H9 (cell line): ENCODE measurements around the gene DCAF4L1. TPM values are rescaled to one million over a fixed set of nuclear protein-coding genes. Genes with fewer than 3 reads are reported as not detected.

Experiments
- DNase-seq: peaks from one replicate; pipeline ENCODE4 v3.0.0-alpha.2; 2017
- H2AFZ ChIP-seq: one replicate; pipeline ENCODE4 v1.6.1; 2013; ENCODE audit warnings: mild to moderate bottlenecking, low read length, control low read depth, moderate library complexity
- H2AK5ac ChIP-seq: 2 replicates; pipeline ENCODE4 v1.6.1; 2013; ENCODE audit warnings: low read length, control low read depth, mixed read lengths; ENCODE audit not compliant: insufficient read length
- H2BK120ac ChIP-seq: one replicate; pipeline ENCODE4 v1.6.1; 2013; ENCODE audit warnings: low read depth, mild to moderate bottlenecking, low read length, control low read depth, inconsistent platforms; ENCODE audit not compliant: poor library complexity, severe bottlenecking
- H2BK12ac ChIP-seq: 2 replicates; pipeline ENCODE4 v1.6.1; 2013; ENCODE audit warnings: low read length, control low read depth, mixed read lengths, low read depth; ENCODE audit not compliant: insufficient read length
- H2BK15ac ChIP-seq: 2 replicates; pipeline ENCODE4 v1.6.1; 2013; ENCODE audit warnings: low read depth, low read length, control low read depth
- H2BK20ac ChIP-seq: one replicate; pipeline ENCODE4 v1.6.1; 2013; ENCODE audit warnings: low read depth, mild to moderate bottlenecking, low read length, control low read depth, inconsistent platforms; ENCODE audit not compliant: poor library complexity, severe bottlenecking
- H2BK5ac ChIP-seq: 2 replicates; pipeline ENCODE4 v1.6.1; 2013; ENCODE audit warnings: low read length, control low read depth, mixed read lengths; ENCODE audit not compliant: insufficient read length
- H3K14ac ChIP-seq: 2 replicates; pipeline ENCODE4 v1.6.1; 2013; ENCODE audit warnings: low read length, control low read depth; ENCODE audit not compliant: insufficient read depth
- H3K18ac ChIP-seq: 2 replicates; pipeline ENCODE4 v1.6.1; 2013; ENCODE audit warnings: low read depth, mild to moderate bottlenecking, mixed read lengths, low read length, control low read depth; ENCODE audit not compliant: insufficient read length
- H3K23ac ChIP-seq: 2 replicates; pipeline ENCODE4 v1.6.1; 2013; ENCODE audit warnings: low read length, control low read depth, mixed read lengths, low read depth; ENCODE audit not compliant: insufficient read length
- H3K23me2 ChIP-seq: 2 replicates; pipeline ENCODE4 v1.6.1; 2013; ENCODE audit warnings: low read depth, mild to moderate bottlenecking, mixed read lengths, low read length, control low read depth; ENCODE audit not compliant: insufficient read length, poor library complexity, severe bottlenecking
- H3K27ac ChIP-seq: 2 replicates; pipeline ENCODE4 v1.5.1; 2013; ENCODE audit warnings: low read length, control low read depth, mixed read lengths, low read depth; ENCODE audit not compliant: insufficient read length
- H3K27me3 ChIP-seq: 2 replicates; pipeline ENCODE4 v1.6.1; 2013; ENCODE audit warnings: low read length, control low read depth, inconsistent platforms; ENCODE audit not compliant: insufficient read depth
- H3K4ac ChIP-seq: 2 replicates; pipeline ENCODE4 v1.6.1; 2013; ENCODE audit warnings: low read depth, mild to moderate bottlenecking, control low read depth, inconsistent platforms, low read length, moderate library complexity
- H3K4me1 ChIP-seq: 2 replicates; pipeline ENCODE4 v1.6.1; 2013; ENCODE audit warnings: low read length, control low read depth, inconsistent platforms; ENCODE audit not compliant: insufficient read depth
- H3K4me2 ChIP-seq: 2 replicates; pipeline ENCODE4 v1.6.1; 2013; ENCODE audit warnings: low read length, control low read depth, mixed read lengths; ENCODE audit not compliant: insufficient read length, insufficient read depth
- H3K56ac ChIP-seq: 2 replicates; pipeline ENCODE4 v1.6.1; 2013; ENCODE audit warnings: low read depth, mild to moderate bottlenecking, mixed read lengths, low read length, control low read depth; ENCODE audit not compliant: insufficient read length
- H3K79me1 ChIP-seq: 2 replicates; pipeline ENCODE4 v1.6.1; 2013; ENCODE audit warnings: low read depth, mild to moderate bottlenecking, moderate library complexity, low read length, control low read depth, inconsistent platforms; ENCODE audit not compliant: insufficient read depth, poor library complexity, severe bottlenecking
- H3K79me2 ChIP-seq: 2 replicates; pipeline ENCODE4 v1.6.1; 2013; ENCODE audit warnings: low read length, control low read depth, inconsistent platforms; ENCODE audit not compliant: insufficient read depth
- H3K9ac ChIP-seq: 2 replicates; pipeline ENCODE4 v1.6.1; 2013; ENCODE audit warnings: low read length, control low read depth, mixed read lengths; ENCODE audit not compliant: insufficient read length; ENCODE audit errors: extremely low read depth
- H3K9me3 ChIP-seq: one replicate; pipeline ENCODE4 v1.6.1; 2013; ENCODE audit warnings: low read depth, low read length, inconsistent platforms; ENCODE audit not compliant: control insufficient read depth
- H3T11ph ChIP-seq: one replicate; pipeline ENCODE4 v1.6.1; 2013; ENCODE audit warnings: mild to moderate bottlenecking, low read length, control low read depth, inconsistent platforms
- H4K20me1 ChIP-seq: one replicate; pipeline ENCODE4 v1.6.1; 2013; ENCODE audit not compliant: control insufficient read depth, insufficient read length, insufficient read depth
- H4K5ac ChIP-seq: 2 replicates; pipeline ENCODE4 v1.6.1; 2013; ENCODE audit warnings: low read depth, mild to moderate bottlenecking, mixed read lengths, low read length, control low read depth; ENCODE audit not compliant: insufficient read length
- H4K8ac ChIP-seq: replicated peaks from 2 replicates; pipeline ENCODE4 v1.6.1; 2013; ENCODE audit warnings: low read length, control low read depth, mixed read lengths, low read depth; ENCODE audit not compliant: insufficient read length
- H4K91ac ChIP-seq: 2 replicates; pipeline ENCODE4 v1.6.1; 2013; ENCODE audit warnings: low read depth, mild to moderate bottlenecking, moderate library complexity, mixed read lengths, low read length, control low read depth; ENCODE audit not compliant: insufficient read length
- H3K27ac Mint-ChIP-seq, 3 experiments: 2 replicates in 2 of 3; 3 replicates in 1 of 3; pipeline ENCODE4 v1.8.0; 2020 to 2021; ENCODE audit warnings: mixed read lengths in 3 of 3, mild to moderate bottlenecking in 1 of 3, moderate library complexity in 1 of 3
- H3K27me3 Mint-ChIP-seq: 2 replicates; pipeline ENCODE4 v1.8.0; 2021; ENCODE audit warnings: low read depth, mild to moderate bottlenecking, moderate library complexity, mixed read lengths
- H3K36me3 Mint-ChIP-seq, 3 experiments: 2 replicates in 2 of 3; 3 replicates in 1 of 3; pipeline ENCODE4 v1.8.0; 2020 to 2021; ENCODE audit warnings: low read depth in 3 of 3, mixed read lengths in 3 of 3; ENCODE audit not compliant: insufficient read depth in 1 of 3
- H3K4me1 Mint-ChIP-seq, 2 experiments: 2 replicates each; pipeline ENCODE4 v1.8.0; 2020; ENCODE audit warnings: mixed read lengths in 2 of 2
- H3K4me3 Mint-ChIP-seq, 2 experiments: 2 replicates in 1 of 2; 3 replicates in 1 of 2; pipeline ENCODE4 v1.8.0; 2020 to 2021; ENCODE audit warnings: mild to moderate bottlenecking in 2 of 2, mixed read lengths in 2 of 2, moderate library complexity in 1 of 2
- H3K9me3 Mint-ChIP-seq, 2 experiments: 2 replicates in 1 of 2; 3 replicates in 1 of 2; pipeline ENCODE4 v1.8.0; 2020; ENCODE audit warnings: mild to moderate bottlenecking in 2 of 2, mixed read lengths in 2 of 2, moderate library complexity in 1 of 2
- WGBS: extraction: QIAGEN DNeasy Blood & Tissue Kit; methylation state at CpG from one replicate; pipeline ENCODE4 v1.1.7; 2013; ENCODE audit warnings: missing lambda C conversion rate, low lambda C conversion rate, mixed read lengths; ENCODE audit not compliant: insufficient read length; ENCODE audit errors: extremely low coverage; 5-methylcytosine and 5-hydroxymethylcytosine counted together
- total RNA-seq: library from RNA; stranded (reverse); gene quantifications from 2 replicates; pipeline ENCODE4 v1.2.1, GENCODE V29; 2021
- TF ChIP-seq, protein P1 (sequence below): fragments of 200-600 bp; sonication (generic); conservative IDR thresholded peaks from 3 replicates; pipeline ENCODE4 v1.8.0; 2021; ENCODE audit warnings: antibody characterized with exemption, mild to moderate bottlenecking

DCAF4L1 gene
- total RNA-seq, 1 experiment from 2014 or later, result 0.07 TPM

GRCh38 chr4:41964401-41964800 is 17.2 kb upstream of the DCAF4L1 start:
- H4K5ac ChIP-seq, result no peak overlapping the region
- no CpG with 5 or more reads among the region's 1 CpG for WGBS
- H2BK12ac ChIP-seq, result no peak overlapping the region
- H3K23me2 ChIP-seq, result no peaks in the 10 kb centered on the region
- no peak overlapping the region for H3K56ac ChIP-seq
- H2BK120ac ChIP-seq, result no peak overlapping the region
- no peaks in the 10 kb centered on the region for H3K79me2 ChIP-seq
- no peaks in the 10 kb centered on the region for H3K4me1 ChIP-seq
- H3K27ac ChIP-seq, result no peak overlapping the region
- peaks cover 10 to 18% (median 12%) of the 10 kb centered on the region in 3 experiments for H3K36me3 Mint-ChIP-seq
- peaks cover 2 to 5% of the 10 kb centered on the region in 2 experiments; a peak in 3 of 4 replicates for H3K4me1 Mint-ChIP-seq
- H4K20me1 ChIP-seq, result no peaks in the 10 kb centered on the region
- no peak overlapping the region for H3K4ac ChIP-seq
- no peak overlapping the region for H2AK5ac ChIP-seq
- H3K27me3 ChIP-seq, result no peaks in the 10 kb centered on the region
- H3K9me3 Mint-ChIP-seq, result peaks cover 16 to 18% of the 10 kb centered on the region in 2 experiments
- no peak overlapping the region for H4K8ac ChIP-seq
- TF ChIP-seq, protein P1, sequence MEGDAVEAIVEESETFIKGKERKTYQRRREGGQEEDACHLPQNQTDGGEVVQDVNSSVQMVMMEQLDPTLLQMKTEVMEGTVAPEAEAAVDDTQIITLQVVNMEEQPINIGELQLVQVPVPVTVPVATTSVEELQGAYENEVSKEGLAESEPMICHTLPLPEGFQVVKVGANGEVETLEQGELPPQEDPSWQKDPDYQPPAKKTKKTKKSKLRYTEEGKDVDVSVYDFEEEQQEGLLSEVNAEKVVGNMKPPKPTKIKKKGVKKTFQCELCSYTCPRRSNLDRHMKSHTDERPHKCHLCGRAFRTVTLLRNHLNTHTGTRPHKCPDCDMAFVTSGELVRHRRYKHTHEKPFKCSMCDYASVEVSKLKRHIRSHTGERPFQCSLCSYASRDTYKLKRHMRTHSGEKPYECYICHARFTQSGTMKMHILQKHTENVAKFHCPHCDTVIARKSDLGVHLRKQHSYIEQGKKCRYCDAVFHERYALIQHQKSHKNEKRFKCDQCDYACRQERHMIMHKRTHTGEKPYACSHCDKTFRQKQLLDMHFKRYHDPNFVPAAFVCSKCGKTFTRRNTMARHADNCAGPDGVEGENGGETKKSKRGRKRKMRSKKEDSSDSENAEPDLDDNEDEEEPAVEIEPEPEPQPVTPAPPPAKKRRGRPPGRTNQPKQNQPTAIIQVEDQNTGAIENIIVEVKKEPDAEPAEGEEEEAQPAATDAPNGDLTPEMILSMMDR, result no peak
- no peak overlapping the region for H3K23ac ChIP-seq
- no peak overlapping the region for H3K18ac ChIP-seq
- no peaks in the 10 kb centered on the region for H3K27me3 Mint-ChIP-seq
- no peak overlapping the region for H2AFZ ChIP-seq
- H2BK15ac ChIP-seq, result no peak overlapping the region
- no peak overlapping the region for H4K91ac ChIP-seq
- no peak overlapping the region for H3K27ac Mint-ChIP-seq
- no peaks in the 10 kb centered on the region for H3K9me3 ChIP-seq
- H3K9ac ChIP-seq, result no peak overlapping the region
- H3K4me2 ChIP-seq, result no peak overlapping the region
- no peak overlapping the region for H3K14ac ChIP-seq
- H3T11ph ChIP-seq, result no peak overlapping the region
- no peak for DNase-seq
- no peak overlapping the region for H2BK20ac ChIP-seq
- no peak overlapping the region for H2BK5ac ChIP-seq
- no peaks in the 10 kb centered on the region for H3K79me1 ChIP-seq
- no peak overlapping the region for H3K4me3 Mint-ChIP-seq
